Neuronal stem cell (in vitro differentiated cells): ENCODE measurements around the gene RBPJ.

Experiments used
- DNase-seq: peaks from one replicate; pipeline ENCODE4 v3.0.0-alpha.2; 2013; ENCODE audit warnings: low spot score
- H2AFZ ChIP-seq: one replicate; pipeline ENCODE4 v1.6.1; 2013; ENCODE audit warnings: mild to moderate bottlenecking, low read length, inconsistent platforms
- H2AK5ac ChIP-seq: 2 replicates; pipeline ENCODE4 v1.6.1; 2013; ENCODE audit warnings: low read depth, mild to moderate bottlenecking, inconsistent platforms, low read length, moderate library complexity, mixed read lengths
- H2BK120ac ChIP-seq: 2 replicates; pipeline ENCODE4 v1.6.1; 2013; ENCODE audit warnings: low read depth, mild to moderate bottlenecking, inconsistent platforms, low read length, moderate library complexity, mixed read lengths
- H2BK12ac ChIP-seq: one replicate; pipeline ENCODE4 v1.6.1; 2013; ENCODE audit warnings: low read length, inconsistent platforms
- H2BK15ac ChIP-seq: 2 replicates; pipeline ENCODE4 v1.6.1; 2013; ENCODE audit warnings: mild to moderate bottlenecking, low read length, inconsistent platforms, mixed read lengths
- H2BK5ac ChIP-seq: one replicate; pipeline ENCODE4 v1.6.1; 2013; ENCODE audit warnings: inconsistent platforms, mild to moderate bottlenecking, low read length, moderate library complexity
- H3K14ac ChIP-seq: one replicate; pipeline ENCODE4 v1.6.1; 2013; ENCODE audit warnings: low read length, inconsistent platforms
- H3K18ac ChIP-seq: 2 replicates; pipeline ENCODE4 v1.6.1; 2013; ENCODE audit warnings: low read length, inconsistent platforms
- H3K23ac ChIP-seq: 2 replicates; pipeline ENCODE4 v1.6.1; 2013; ENCODE audit warnings: low read depth, mild to moderate bottlenecking, mixed read lengths, low read length, inconsistent platforms; ENCODE audit not compliant: poor library complexity
- H3K27ac ChIP-seq: replicated peaks from 3 replicates; pipeline ENCODE4 v1.5.1; 2013; ENCODE audit warnings: low read length, inconsistent platforms
- H3K27me3 ChIP-seq, 3 experiments: 2 replicates each; pipeline ENCODE4 v1.6.1; 2013; ENCODE audit warnings: low read length in 3 of 3, mild to moderate bottlenecking in 2 of 3, inconsistent platforms in 1 of 3, low read depth in 1 of 3, mixed read lengths in 1 of 3, moderate library complexity in 1 of 3; ENCODE audit not compliant: control insufficient read depth in 3 of 3, insufficient read depth in 3 of 3
- H3K36me3 ChIP-seq, 2 donors: replicated peaks in 1 of 2; 2 replicates each; pipeline ENCODE4 v1.6.1; 2013; ENCODE audit warnings: low read length in 2 of 2; ENCODE audit not compliant: control insufficient read depth in 2 of 2, insufficient read depth in 2 of 2
- H3K4ac ChIP-seq: 2 replicates; pipeline ENCODE4 v1.6.1; 2013; ENCODE audit warnings: inconsistent platforms, mild to moderate bottlenecking, low read length, moderate library complexity
- H3K4me1 ChIP-seq, 2 donors: 1 replicate in 1 of 2; 2 replicates in 1 of 2; pipeline ENCODE4 v1.6.1; 2013; ENCODE audit warnings: low read length in 2 of 2, low read depth in 1 of 2; ENCODE audit not compliant: control insufficient read depth in 2 of 2, insufficient read depth in 1 of 2
- H3K4me2 ChIP-seq: one replicate; pipeline ENCODE4 v1.6.1; 2013; ENCODE audit warnings: mild to moderate bottlenecking, low read length, inconsistent platforms; ENCODE audit not compliant: insufficient read depth, poor library complexity, severe bottlenecking
- H3K4me3 ChIP-seq, 2 donors: 2 replicates each; pipeline ENCODE4 v1.5.1; 2013; ENCODE audit warnings: low read length in 2 of 2, mild to moderate bottlenecking in 2 of 2, inconsistent platforms in 1 of 2, moderate library complexity in 1 of 2
- H3K79me1 ChIP-seq: one replicate; pipeline ENCODE4 v1.6.1; 2013; ENCODE audit warnings: low read depth, mild to moderate bottlenecking, inconsistent platforms, low read length, moderate library complexity
- H3K9ac ChIP-seq: one replicate; pipeline ENCODE4 v1.6.1; 2013; ENCODE audit warnings: mild to moderate bottlenecking, low read depth, low read length, inconsistent platforms; ENCODE audit not compliant: poor library complexity
- H3K9me3 ChIP-seq, 2 donors: replicated peaks in 1 of 2; 2 replicates each; pipeline versions ENCODE3 to v1.6.1; 2013; ENCODE audit warnings: low read length in 2 of 2, mild to moderate bottlenecking in 2 of 2, inconsistent platforms in 1 of 2, low read depth in 1 of 2, mixed read lengths in 1 of 2, moderate library complexity in 1 of 2; ENCODE audit not compliant: control insufficient read depth in 2 of 2, insufficient read depth in 1 of 2
- H4K8ac ChIP-seq: one replicate; pipeline ENCODE4 v1.6.1; 2013; ENCODE audit warnings: low read depth, mild to moderate bottlenecking, inconsistent platforms, low read length, moderate library complexity
- H4K91ac ChIP-seq: one replicate; pipeline ENCODE4 v1.6.1; 2013; ENCODE audit warnings: low read length, low read depth, mild to moderate bottlenecking, inconsistent platforms; ENCODE audit not compliant: poor library complexity
- whole genome bisulfite sequencing, 2 donors: extraction: QIAGEN DNeasy Blood & Tissue Kit; methylation state at CpG; one replicate each; pipeline ENCODE4 v1.1.7; 2013; ENCODE audit warnings: missing lambda C conversion rate in 2 of 2, mixed read lengths in 1 of 2; ENCODE audit not compliant: insufficient read length in 2 of 2, insufficient replicate concordance in 1 of 2; ENCODE audit errors: extremely low coverage in 2 of 2; 5-methylcytosine and 5-hydroxymethylcytosine counted together

RBPJ gene

GRCh38 chr4:26432419-26432818, 111.6 kb downstream of the RBPJ start:
- H3K23ac ChIP-seq, result no peak overlapping the region
- no peak overlapping the region for H2BK120ac ChIP-seq
- no peak overlapping the region for H2BK12ac ChIP-seq
- no peak overlapping the region for H2AFZ ChIP-seq
- H2BK15ac ChIP-seq, result no peak overlapping the region
- H3K4me3 ChIP-seq, result no peak overlapping the region
- H3K9me3 ChIP-seq, result no peaks in the 10 kb centered on the region
- H3K27ac ChIP-seq, result no peak overlapping the region
- H3K14ac ChIP-seq, result no peak overlapping the region
- H3K4me2 ChIP-seq, result no peak overlapping the region
- no peak overlapping the region for H4K8ac ChIP-seq
- H3K18ac ChIP-seq, result no peak overlapping the region
- DNase-seq, result no peak
- H3K36me3 ChIP-seq, result peaks cover 10 to 94% of the 10 kb centered on the region in 2 donors
- H3K4me1 ChIP-seq, result no peaks in the 10 kb centered on the region
- no peaks in the 10 kb centered on the region for H3K27me3 ChIP-seq
- no peak overlapping the region for H2BK5ac ChIP-seq
- no peak overlapping the region for H3K9ac ChIP-seq
- H2AK5ac ChIP-seq, result no peak overlapping the region
- WGBS, 2 donors, result no CpG with 5 or more reads among the region's 5 CpGs
- no peak overlapping the region for H3K4ac ChIP-seq
- no peaks in the 10 kb centered on the region for H3K79me1 ChIP-seq
- no peak overlapping the region for H4K91ac ChIP-seq

GRCh38 chr4:26433556-26433955, 112.7 kb downstream of the RBPJ start:
- no CpG with 5 or more reads among the region's 1 CpG for WGBS, 2 donors
- Histone ChIP-seq H2BK12ac (no peak overlapping the region), H2BK15ac (no peak overlapping the region)

GRCh38 chr4:26434030-26434639, 113.3 kb downstream of the RBPJ start:
- no peak overlapping the region for H3K18ac ChIP-seq
- no peak overlapping the region for H3K4me3 ChIP-seq
- H3K9me3 ChIP-seq, result no peaks in the 10 kb centered on the region
- no peak overlapping the region for H3K14ac ChIP-seq
- no peak overlapping the region for H3K4me2 ChIP-seq
- H4K8ac ChIP-seq, result no peak overlapping the region
- WGBS, 2 donors, result no CpG with 5 or more reads among the region's 2 CpGs
- no peak overlapping the region for H2AK5ac ChIP-seq
- no peak overlapping the region for H3K4ac ChIP-seq
- no peak overlapping the region for H3K9ac ChIP-seq
- H3K79me1 ChIP-seq, result no peaks in the 10 kb centered on the region
- no peak overlapping the region for H2AFZ ChIP-seq
- no peak overlapping the region for H4K91ac ChIP-seq
- H3K4me1 ChIP-seq, result no peaks in the 10 kb centered on the region
- H3K27me3 ChIP-seq, result no peaks in the 10 kb centered on the region
- no peak for DNase-seq
- H3K27ac ChIP-seq, result no peak overlapping the region
- H2BK5ac ChIP-seq, result no peak overlapping the region
- peaks cover 10 to 93% of the 10 kb centered on the region in 2 donors for H3K36me3 ChIP-seq
- no peak overlapping the region for H2BK15ac ChIP-seq
- H3K23ac ChIP-seq, result no peak overlapping the region
- H2BK120ac ChIP-seq, result no peak overlapping the region
- no peak overlapping the region for H2BK12ac ChIP-seq

More at GRCh38 chr4:26433556-26433955, 112.7 kb downstream of the RBPJ start:
- no peak overlapping the region for H4K91ac ChIP-seq
- no peak overlapping the region for H3K27ac ChIP-seq
- H3K18ac ChIP-seq, result no peak overlapping the region
- no peak overlapping the region for H2AK5ac ChIP-seq
- DNase-seq, result no peak
- H3K4me1 ChIP-seq, result no peaks in the 10 kb centered on the region
- no peak overlapping the region for H3K9ac ChIP-seq
- no peaks in the 10 kb centered on the region for H3K9me3 ChIP-seq
- no peak overlapping the region for H3K14ac ChIP-seq
- H2BK5ac ChIP-seq, result no peak overlapping the region
- H3K27me3 ChIP-seq, result no peaks in the 10 kb centered on the region
- no peak overlapping the region for H4K8ac ChIP-seq
- H2BK120ac ChIP-seq, result no peak overlapping the region
- no peaks in the 10 kb centered on the region for H3K79me1 ChIP-seq
- no peak overlapping the region for H3K4me3 ChIP-seq
- H3K4me2 ChIP-seq, result no peak overlapping the region
- H3K4ac ChIP-seq, result no peak overlapping the region
- H3K36me3 ChIP-seq, result peaks cover 10 to 94% of the 10 kb centered on the region in 2 donors
- H3K23ac ChIP-seq, result no peak overlapping the region
- H2AFZ ChIP-seq, result no peak overlapping the region

GRCh38 chr4:26441102-26441501, 120.3 kb downstream of the RBPJ start:
- H4K91ac ChIP-seq, result no peak overlapping the region
- H2AFZ ChIP-seq, result no peak overlapping the region
- H3K23ac ChIP-seq, result no peak overlapping the region
- no peak overlapping the region for H2AK5ac ChIP-seq
- H3K4me3 ChIP-seq, result no peak overlapping the region
- H2BK15ac ChIP-seq, result no peak overlapping the region
- no peak overlapping the region for H3K27ac ChIP-seq
- H3K14ac ChIP-seq, result no peak overlapping the region
- H3K79me1 ChIP-seq, result no peaks in the 10 kb centered on the region
- WGBS, 2 donors, result no CpG with 5 or more reads among the region's 7 CpGs
- no peak for DNase-seq
- no peak overlapping the region for H2BK12ac ChIP-seq
- no peak overlapping the region for H3K9ac ChIP-seq
- no peak overlapping the region for H2BK5ac ChIP-seq
- H3K36me3 ChIP-seq, result peaks cover 0 to 25% of the 10 kb centered on the region in 2 donors
- H3K27me3 ChIP-seq, result no peaks in the 10 kb centered on the region
- H3K4me1 ChIP-seq, result no peaks in the 10 kb centered on the region
- H2BK120ac ChIP-seq, result no peak overlapping the region
- peaks cover 0 to 10% of the 10 kb centered on the region in 2 donors for H3K9me3 ChIP-seq
- no peak overlapping the region for H4K8ac ChIP-seq
- no peak overlapping the region for H3K4ac ChIP-seq
- no peak overlapping the region for H3K18ac ChIP-seq
- no peak overlapping the region for H3K4me2 ChIP-seq
